Pancreas (tissue), 10 donors: ENCODE measurements around the gene THAP10. TPM values are rescaled to one million over a fixed set of nuclear protein-coding genes. Genes with fewer than 3 reads are reported as not detected.
A peak's percentile ranks its signal among the peaks of the same experiment; 100 is the strongest.

Experiments
- ATAC-seq, 4 donors: fragments of 200-7000 bp; cut with Tn5 transposase; one replicate each; pipeline versions ENCODE4 v1.8.0 to v1.9.1; 2020; ENCODE audit warnings: mild to moderate bottlenecking in 4 of 4, moderate library complexity in 4 of 4
- DNase-seq, 6 donors: peaks; one replicate each; pipeline ENCODE4 v3.0.0-alpha.2; 2020
- FAIRE-seq: peaks from 2 replicates; lab custom pipeline; 2012; peaks lifted over from hg19 to GRCh38; lab: Jason Lieb, UNC
- H3K27ac ChIP-seq, 4 donors: fragments of 200-600 bp; sonication (generic); 1 replicate in 3 of 4; 2 replicates in 1 of 4; pipeline versions ENCODE4 v1.5.0 to v1.8.0; 2020
- H3K27me3 ChIP-seq, 4 donors: fragments of 200-600 bp; one replicate each; pipeline ENCODE4 v1.8.0; 2021
- H3K36me3 ChIP-seq, 3 donors: fragments of 200-600 bp; sonication (generic) in 1 of 3; one replicate each; pipeline versions ENCODE4 v1.5.0 to v1.8.0; 2020 to 2021
- H3K4me1 ChIP-seq, 3 donors: fragments of 200-600 bp; one replicate each; pipeline ENCODE4 v1.8.0; 2021
- H3K4me3 ChIP-seq, 4 donors: fragments of 200-600 bp; sonication (generic) in 2 of 4; one replicate each; pipeline versions ENCODE4 v1.5.0 to v1.8.0; 2020 to 2021
- H3K9me3 ChIP-seq, 4 donors: fragments of 200-600 bp; one replicate each; pipeline ENCODE4 v1.8.0; 2021
- CTCF ChIP-seq, 4 donors: fragments of 200-600 bp; sonication (generic) in 3 of 4; IDR thresholded peaks; one replicate each; pipeline versions ENCODE4 v1.5.0 to v1.8.0; 2021; ENCODE audit warnings: antibody characterized with exemption in 4 of 4
- WGBS, 2 donors: extraction: QIAGEN DNeasy Blood & Tissue Kit; methylation state at CpG; one replicate each; pipeline ENCODE4 v1.1.7; 2013; 5-methylcytosine and 5-hydroxymethylcytosine counted together
- intact Hi-C, 3 donors: fragments of 100-400 bp; cut with DNase I; formaldehyde crosslinking; loops; one replicate each; pipeline versions ENCODE4 v1.11.1 to v1.14.2; 2022
- polyA plus RNA-seq, 2 donors: library from polyadenylated mRNA; stranded (reverse); fragments of 200-250 nt; gene quantifications; one replicate each; pipeline ENCODE4 v1.2.3, GENCODE V29; 2013
- total RNA-seq, 6 donors: library from RNA; stranded (reverse); fragmentation: NEBNext Ultra II Directional in 4 of 6; extraction: Animal tissue kit (Norgen Biotek cat#: 25700) in 4 of 6; gene quantifications; one replicate each; pipeline versions ENCODE4 v1.2.1 to v1.2.4, GENCODE V29; 2021 to 2023
- donor health status: healthy with polysubstance abuse.
- donor health status: DM: no; HTN: no; CAD: no; lungs with moderate emphysema.
- donor health status: DM: no; HTN: no; CAD: no.
- donor health status: control.
- donor health status: control.
- donor health status: Bipolar disorder and iron deficiency.
- donor health status: DM: yes; HTN: yes; CAD: no.
- donor health status: DM: no; HTN: no; CAD: no.
- donor health status: DM: no; HTN: no; CAD: no.
- donor health status: DM: yes; HTN: yes; CAD: no.

THAP10 gene
- total and polyA plus RNA-seq, 8 donors = 0.43 to 2.6 (median 0.87) TPM

DNA sequence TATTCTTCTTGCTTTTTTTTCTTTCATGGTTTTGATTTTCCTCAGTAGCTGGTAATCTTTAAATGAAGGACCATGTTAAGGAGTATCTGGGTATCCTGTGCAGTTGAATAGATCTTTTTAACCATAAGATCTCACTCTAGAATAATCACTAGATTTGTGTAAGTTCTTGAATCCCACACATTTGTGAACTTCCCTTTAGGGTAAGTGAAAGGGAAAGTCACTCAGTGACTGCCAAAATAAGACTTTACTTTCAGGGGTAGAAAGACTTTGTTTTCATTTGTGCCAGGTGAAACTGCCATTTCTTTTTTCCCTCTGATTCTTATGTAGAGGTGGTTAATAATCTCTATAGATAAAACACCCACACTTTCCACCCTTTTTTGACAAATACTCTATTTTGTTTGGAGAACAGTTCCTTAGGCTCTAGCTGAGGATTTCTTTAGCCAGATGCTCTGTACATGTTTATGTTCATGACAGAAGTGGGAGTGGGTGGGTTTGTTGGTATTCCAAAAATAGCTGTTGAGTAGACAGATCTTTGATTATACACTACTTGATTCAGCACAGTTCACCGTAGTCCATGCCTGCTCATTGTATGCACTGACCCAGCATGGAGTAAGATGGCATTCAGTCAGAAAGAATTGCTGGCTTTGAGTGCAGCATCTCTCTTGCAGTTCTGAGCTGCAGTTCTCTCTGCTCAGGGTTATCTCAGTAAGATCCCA, 28.9 kb upstream of the THAP10 start:
- Histone ChIP-seq H3K9me3 (no peaks in the 10 kb centered on the region), H3K27me3 (no peaks in the 10 kb centered on the region), H3K4me3 (no peak overlapping the region), H3K27ac (no peak overlapping the region), H3K4me1 (no peaks in the 10 kb centered on the region), H3K36me3 (no peaks in the 10 kb centered on the region)
- FAIRE-seq (no peak), ATAC-seq (no peak), DNase-seq (no peak)
- 49 to 64% methylated on average over 1 of the region's 1 CpG for WGBS, 2 donors
- intact Hi-C loops = no loop called here
- no peak for TF ChIP-seq CTCF (IDR thresholded peaks at IDR 0.05)

DNA sequence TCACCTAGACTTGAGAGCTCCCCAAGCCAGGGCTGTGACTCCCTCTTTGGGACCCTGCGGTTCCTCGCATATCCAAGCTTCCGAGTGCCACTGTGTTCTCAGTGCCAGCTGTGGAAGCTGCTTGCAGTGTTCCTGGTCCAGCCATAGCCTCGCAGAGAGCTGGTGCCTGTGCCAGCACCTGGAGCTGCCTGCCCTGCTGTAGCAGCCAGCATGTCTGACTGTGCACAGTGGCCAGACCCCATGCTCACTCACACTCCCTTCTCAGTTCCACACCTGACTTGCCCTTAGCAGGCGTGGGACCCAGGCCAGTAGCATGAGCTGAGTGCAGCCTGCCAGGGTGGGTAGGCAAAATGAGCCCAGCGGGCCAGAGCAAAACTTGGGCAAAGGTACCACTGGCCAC, 25.7 kb upstream of the THAP10 start:
- no peak for TF ChIP-seq CTCF (IDR thresholded peaks at IDR 0.05)
- DNase-seq (no peak), FAIRE-seq (no peak), ATAC-seq (no peak)
- WGBS, 2 donors = 86 to 97% methylated on average over 6 of the region's 6 CpGs
- H3K27me3 ChIP-seq = no peaks in the 10 kb centered on the region
- H3K4me1 ChIP-seq = no peaks in the 10 kb centered on the region
- H3K4me3 ChIP-seq = no peak overlapping the region
- no peaks in the 10 kb centered on the region for H3K36me3 ChIP-seq
- intact Hi-C loops = no loop called here
- no peaks in the 10 kb centered on the region for H3K9me3 ChIP-seq
- no peak overlapping the region for H3K27ac ChIP-seq

DNA sequence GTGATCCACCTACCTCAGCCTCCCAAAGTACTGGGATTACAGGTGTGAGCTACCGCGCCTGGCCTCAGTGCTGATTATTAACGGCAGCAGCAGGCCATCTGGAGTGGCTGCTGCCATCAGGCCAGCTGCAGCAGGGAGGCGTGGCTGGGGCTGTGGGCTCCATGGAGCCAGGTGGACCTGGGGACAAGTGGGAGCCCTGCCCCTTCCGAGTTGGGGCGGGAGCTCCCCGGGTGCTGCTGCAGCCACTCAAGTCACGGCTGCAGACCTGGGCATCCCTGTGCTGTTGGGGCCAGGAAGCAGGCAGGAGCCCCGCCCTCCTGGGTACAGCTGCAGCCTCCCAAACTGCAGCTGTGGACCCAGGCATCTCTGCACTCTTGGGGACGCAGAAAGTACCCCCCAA, 24.3 kb upstream of the THAP10 start:
- H3K27ac ChIP-seq = no peak overlapping the region
- ATAC-seq = no peak
- DNase-seq = peak in 1 of 6 donors; percentile 23
- H3K27me3 ChIP-seq = no peaks in the 10 kb centered on the region
- FAIRE-seq = no peak
- intact Hi-C loops = no loop called here
- no peaks in the 10 kb centered on the region for H3K4me1 ChIP-seq
- H3K4me3 ChIP-seq = no peak overlapping the region
- H3K36me3 ChIP-seq = no peaks in the 10 kb centered on the region
- TF ChIP-seq CTCF (IDR thresholded peaks at IDR 0.05) = no peak
- H3K9me3 ChIP-seq = no peaks in the 10 kb centered on the region
- WGBS, 2 donors = 83 to 90% methylated on average over 10 of the region's 10 CpGs

- peaks cover 0 to 4% (median 0%) of the 10 kb centered on the region in 4 donors for H3K9me3 ChIP-seq
- H3K4me3 ChIP-seq = no peak overlapping the region
- no peaks in the 10 kb centered on the region for H3K27me3 ChIP-seq
- no peak for ATAC-seq
- no peak for FAIRE-seq
- WGBS, 2 donors = 70 to 82% methylated on average over 1 of the region's 1 CpG
- DNase-seq = no peak
- no peaks in the 10 kb centered on the region for H3K4me1 ChIP-seq
- H3K36me3 ChIP-seq = no peaks in the 10 kb centered on the region
- intact Hi-C loops = no loop called here
- H3K27ac ChIP-seq = no peak overlapping the region
- no peak for TF ChIP-seq CTCF (IDR thresholded peaks at IDR 0.05)
These were observed 20.0 kb upstream of the THAP10 start for GRCh38 chr15:70912187-70912586.

DNA sequence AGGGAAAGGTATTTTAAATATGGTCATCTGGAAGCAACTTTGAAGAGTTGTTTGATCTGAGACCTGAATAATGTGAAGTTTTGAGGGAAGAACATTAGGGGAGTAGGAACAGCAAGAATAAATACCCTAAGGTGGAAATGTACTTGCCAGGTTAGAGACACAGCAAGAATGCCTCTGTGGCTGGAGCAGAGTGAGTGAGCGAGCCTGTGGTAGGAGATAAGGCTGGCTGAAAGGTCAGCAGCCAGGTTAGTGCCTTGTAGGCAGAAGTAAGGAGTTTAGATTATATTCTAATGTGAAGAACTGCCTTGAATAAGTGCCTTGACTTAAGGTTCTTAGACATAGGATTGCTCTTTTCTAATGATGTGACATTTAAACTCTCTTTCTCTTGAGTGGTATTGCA, 18.7 kb upstream of the THAP10 start:
- Histone ChIP-seq H3K9me3 (peaks cover 0 to 4% (median 0%) of the 10 kb centered on the region in 4 donors), H3K27me3 (no peaks in the 10 kb centered on the region), H3K4me1 (no peaks in the 10 kb centered on the region), H3K4me3 (no peak overlapping the region), H3K36me3 (no peaks in the 10 kb centered on the region), H3K27ac (no peak overlapping the region)
- DNase-seq (no peak), ATAC-seq (no peak), FAIRE-seq (no peak)
- no peak for TF ChIP-seq CTCF (IDR thresholded peaks at IDR 0.05)
- intact Hi-C loops = no loop called here
- 73 to 80% methylated on average over 1 of the region's 1 CpG for WGBS, 2 donors
